Hepatocyte (in vitro differentiated cells): Measurements from ENCODE around the gene UNC119. TPM values are rescaled to one million over a fixed set of nuclear protein-coding genes. Genes with fewer than 3 reads are reported as not detected.
A peak's percentile ranks its signal among the peaks of the same experiment; 100 is the strongest.

Experiments
- DNase-seq: peaks from one replicate; pipeline ENCODE4 v3.0.0-alpha.2; 2016; ENCODE audit warnings: low spot score
- H2AFZ ChIP-seq: fragments of 200-600 bp; sonication (generic); 2 replicates; pipeline ENCODE4 v1.6.0; 2016; ENCODE audit warnings: antibody characterized with exemption, mild to moderate bottlenecking
- H3K27ac ChIP-seq: fragments of 200-600 bp; sonication (generic); 2 replicates; pipeline ENCODE4 v1.5.1; 2016; ENCODE audit warnings: mild to moderate bottlenecking
- H3K27me3 ChIP-seq: fragments of 200-600 bp; sonication (generic); 2 replicates; pipeline ENCODE4 v1.6.1; 2016
- H3K36me3 ChIP-seq: fragments of 200-600 bp; sonication (generic); replicated peaks from 2 replicates; pipeline ENCODE4 v1.5.1; 2016; ENCODE audit warnings: low read depth; ENCODE audit not compliant: insufficient read depth
- H3K4me1 ChIP-seq: fragments of 200-600 bp; sonication (generic); 2 replicates; pipeline ENCODE4 v1.5.1; 2016; ENCODE audit warnings: mild to moderate bottlenecking, moderate library complexity; ENCODE audit not compliant: insufficient read depth
- H3K4me2 ChIP-seq: fragments of 200-600 bp; sonication (generic); 2 replicates; pipeline ENCODE4 v1.6.0; 2016
- H3K4me3 ChIP-seq: fragments of 200-600 bp; sonication (generic); 2 replicates; pipeline ENCODE4 v1.5.1; 2016; ENCODE audit warnings: mild to moderate bottlenecking
- H3K79me2 ChIP-seq: fragments of 200-600 bp; sonication (generic); 2 replicates; pipeline ENCODE4 v1.6.0; 2017; ENCODE audit warnings: mild to moderate bottlenecking
- H3K9me2 ChIP-seq: fragments of 200-600 bp; sonication (generic); replicated peaks from 2 replicates; pipeline ENCODE4 v1.6.0; 2017; ENCODE audit warnings: mild to moderate bottlenecking; ENCODE audit not compliant: insufficient read depth
- H3K9me3 ChIP-seq: fragments of 200-600 bp; sonication (generic); 2 replicates; pipeline ENCODE4 v1.5.1; 2016; ENCODE audit warnings: low read depth, mild to moderate bottlenecking
- H4K20me1 ChIP-seq: fragments of 200-600 bp; sonication (generic); 2 replicates; pipeline ENCODE4 v1.6.0; 2016; ENCODE audit warnings: mild to moderate bottlenecking; ENCODE audit not compliant: insufficient read depth, poor library complexity, severe bottlenecking
- EZH2 ChIP-seq: fragments of 200-600 bp; sonication (generic); IDR thresholded peaks from 2 replicates; pipeline ENCODE4 v1.6.1; 2016; ENCODE audit warnings: antibody characterized with exemption, mild to moderate bottlenecking, borderline replicate concordance
- EZH2phosphoT487 ChIP-seq: fragments of 200-600 bp; sonication (generic); IDR thresholded peaks from one replicate; pipeline ENCODE4 v1.6.1; 2018; ENCODE audit warnings: antibody characterized with exemption, mild to moderate bottlenecking, low read depth, moderate library complexity; ENCODE audit not compliant: unreplicated experiment, severe bottlenecking
- WGBS: methylation state at CpG from one replicate; pipeline ENCODE4 v1.1.6; 2016; ENCODE audit warnings: low lambda C conversion rate; ENCODE audit errors: missing lambda C conversion rate; 5-methylcytosine and 5-hydroxymethylcytosine counted together
- polyA plus RNA-seq: library from polyadenylated mRNA; unstranded; fragments of >200 nt; fragmentation: Nextera tagmentation; extraction: Ambion mirVana; gene quantifications from 2 replicates; pipeline ENCODE4 v1.2.1, GENCODE V29; 2016
- total RNA-seq: library from RNA; depleted of rRNA; stranded (reverse); fragments of >200 nt; gene quantifications from 2 replicates; pipeline ENCODE4 v1.2.3, GENCODE V29; 2014
- TF ChIP-seq, protein P1 (sequence below): fragments of 200-600 bp; sonication (generic); IDR thresholded peaks from 2 replicates; pipeline ENCODE4 v1.5.1; 2016; ENCODE audit warnings: antibody characterized with exemption, mild to moderate bottlenecking; ENCODE audit not compliant: poor library complexity

Gene UNC119
- total and polyA plus RNA-seq, 2 experiments from 2014 or later = 68.1 to 87.6 TPM

DNA sequence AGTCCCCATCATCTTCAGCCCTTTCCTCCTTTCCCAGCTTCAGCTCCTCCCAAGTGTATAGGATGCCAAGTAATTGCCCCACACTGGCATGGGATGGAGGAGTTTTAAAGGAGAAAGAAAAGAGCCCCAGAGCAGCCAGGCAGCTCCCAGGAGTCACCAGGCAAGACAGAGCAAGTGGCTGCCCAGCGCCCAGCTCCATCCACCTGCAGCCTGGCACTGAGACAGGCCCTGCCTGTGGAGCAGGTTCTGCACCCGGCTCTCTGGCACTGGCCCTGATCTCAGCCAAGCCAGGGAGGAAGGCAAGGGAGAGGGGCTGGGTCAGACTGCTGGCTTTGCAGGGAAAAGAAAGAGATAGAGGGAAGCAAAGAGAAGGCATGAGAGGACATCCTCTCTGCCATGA lies 24.6 kb downstream of the UNC119 start:
- Histone ChIP-seq H3K27ac (no peak overlapping the region), H3K36me3 (no peaks in the 10 kb centered on the region), H3K9me3 (no peaks in the 10 kb centered on the region), H3K79me2 (no peaks in the 10 kb centered on the region), H3K27me3 (no peaks in the 10 kb centered on the region), H3K4me1 (peaks cover 20% of the 10 kb centered on the region), H3K9me2 (no peaks in the 10 kb centered on the region), H4K20me1 (no peaks in the 10 kb centered on the region), H2AFZ (no peak overlapping the region), H3K4me2 (no peak overlapping the region), H3K4me3 (no peak overlapping the region)
- TF ChIP-seq EZH2 = no peak
- DNase-seq = no peak
- 97% methylated on average over 2 of the region's 2 CpGs for WGBS

DNA sequence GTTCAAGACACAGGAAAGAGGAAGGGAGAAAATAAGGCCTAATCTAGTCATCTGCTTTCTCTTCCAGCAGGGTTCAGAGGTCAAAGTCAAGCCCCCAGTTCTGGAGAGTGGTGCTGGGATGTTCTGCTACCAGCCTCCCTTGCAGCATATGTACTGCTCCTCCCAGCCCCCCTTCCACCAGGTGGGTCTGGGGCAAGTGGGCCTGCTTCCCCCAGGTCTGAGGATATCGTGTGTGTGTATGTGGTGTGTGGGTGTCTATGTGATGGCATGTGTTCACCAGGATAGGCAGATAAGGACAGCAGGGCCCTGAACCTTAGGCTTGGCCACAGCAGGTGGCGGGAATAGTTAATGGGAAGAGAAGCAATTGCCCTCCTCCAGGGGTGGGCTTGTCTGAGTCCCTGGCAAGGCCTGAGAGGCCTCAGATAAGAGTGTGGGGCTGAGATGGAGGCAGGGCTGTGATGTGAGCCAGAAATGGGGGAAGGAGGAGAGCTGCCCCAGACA lies 25.2 kb downstream of the UNC119 start:
- no peaks in the 10 kb centered on the region for H3K36me3 ChIP-seq
- 84% methylated on average over 2 of the region's 2 CpGs for WGBS
- H3K4me2 ChIP-seq = no peak overlapping the region
- no peak for TF ChIP-seq EZH2phosphoT487
- TF ChIP-seq, protein P1, sequence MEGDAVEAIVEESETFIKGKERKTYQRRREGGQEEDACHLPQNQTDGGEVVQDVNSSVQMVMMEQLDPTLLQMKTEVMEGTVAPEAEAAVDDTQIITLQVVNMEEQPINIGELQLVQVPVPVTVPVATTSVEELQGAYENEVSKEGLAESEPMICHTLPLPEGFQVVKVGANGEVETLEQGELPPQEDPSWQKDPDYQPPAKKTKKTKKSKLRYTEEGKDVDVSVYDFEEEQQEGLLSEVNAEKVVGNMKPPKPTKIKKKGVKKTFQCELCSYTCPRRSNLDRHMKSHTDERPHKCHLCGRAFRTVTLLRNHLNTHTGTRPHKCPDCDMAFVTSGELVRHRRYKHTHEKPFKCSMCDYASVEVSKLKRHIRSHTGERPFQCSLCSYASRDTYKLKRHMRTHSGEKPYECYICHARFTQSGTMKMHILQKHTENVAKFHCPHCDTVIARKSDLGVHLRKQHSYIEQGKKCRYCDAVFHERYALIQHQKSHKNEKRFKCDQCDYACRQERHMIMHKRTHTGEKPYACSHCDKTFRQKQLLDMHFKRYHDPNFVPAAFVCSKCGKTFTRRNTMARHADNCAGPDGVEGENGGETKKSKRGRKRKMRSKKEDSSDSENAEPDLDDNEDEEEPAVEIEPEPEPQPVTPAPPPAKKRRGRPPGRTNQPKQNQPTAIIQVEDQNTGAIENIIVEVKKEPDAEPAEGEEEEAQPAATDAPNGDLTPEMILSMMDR = no peak
- no peak for TF ChIP-seq EZH2
- no peak overlapping the region for H3K27ac ChIP-seq
- H2AFZ ChIP-seq = no peak overlapping the region
- H3K27me3 ChIP-seq = no peaks in the 10 kb centered on the region
- no peaks in the 10 kb centered on the region for H3K9me3 ChIP-seq
- H3K4me3 ChIP-seq = no peak overlapping the region
- H3K4me1 ChIP-seq = peaks cover 20% of the 10 kb centered on the region
- H3K9me2 ChIP-seq = no peaks in the 10 kb centered on the region
- no peaks in the 10 kb centered on the region for H3K79me2 ChIP-seq
- H4K20me1 ChIP-seq = no peaks in the 10 kb centered on the region
- no peak for DNase-seq

DNA sequence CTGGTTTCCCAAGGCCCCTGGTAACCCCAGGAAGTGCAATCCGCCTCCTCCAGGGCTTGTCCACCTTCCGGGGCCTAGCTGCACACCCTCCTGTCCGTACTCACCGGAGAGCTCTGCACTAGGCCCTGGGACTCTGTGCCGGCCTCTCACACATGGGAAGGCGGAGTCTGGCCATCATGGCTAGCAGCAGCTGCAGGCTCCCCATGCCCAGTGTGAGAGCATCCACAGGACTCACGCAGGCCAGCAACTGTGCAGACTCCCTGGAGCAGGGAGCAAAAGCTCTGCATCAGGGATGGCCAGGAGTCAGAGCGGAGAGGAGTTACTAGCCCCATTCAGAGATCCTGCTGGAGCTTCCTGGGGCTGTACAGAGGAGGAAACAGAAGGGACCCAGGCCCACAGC lies 26.0 kb downstream of the UNC119 start:
- H3K36me3 ChIP-seq = no peaks in the 10 kb centered on the region
- no peak overlapping the region for H2AFZ ChIP-seq
- no peaks in the 10 kb centered on the region for H3K79me2 ChIP-seq
- no peaks in the 10 kb centered on the region for H3K9me2 ChIP-seq
- no peaks in the 10 kb centered on the region for H4K20me1 ChIP-seq
- 85% methylated on average over 8 of the region's 8 CpGs for WGBS
- no peak for DNase-seq
- H3K27me3 ChIP-seq = no peaks in the 10 kb centered on the region
- TF ChIP-seq EZH2 (no peak), EZH2phosphoT487 (no peak)
- TF ChIP-seq, protein P1 = no peak
- no peak overlapping the region for H3K27ac ChIP-seq
- no peaks in the 10 kb centered on the region for H3K9me3 ChIP-seq
- no peak overlapping the region for H3K4me3 ChIP-seq
- H3K4me1 ChIP-seq = peaks cover 20% of the 10 kb centered on the region
- H3K4me2 ChIP-seq = no peak overlapping the region

DNA sequence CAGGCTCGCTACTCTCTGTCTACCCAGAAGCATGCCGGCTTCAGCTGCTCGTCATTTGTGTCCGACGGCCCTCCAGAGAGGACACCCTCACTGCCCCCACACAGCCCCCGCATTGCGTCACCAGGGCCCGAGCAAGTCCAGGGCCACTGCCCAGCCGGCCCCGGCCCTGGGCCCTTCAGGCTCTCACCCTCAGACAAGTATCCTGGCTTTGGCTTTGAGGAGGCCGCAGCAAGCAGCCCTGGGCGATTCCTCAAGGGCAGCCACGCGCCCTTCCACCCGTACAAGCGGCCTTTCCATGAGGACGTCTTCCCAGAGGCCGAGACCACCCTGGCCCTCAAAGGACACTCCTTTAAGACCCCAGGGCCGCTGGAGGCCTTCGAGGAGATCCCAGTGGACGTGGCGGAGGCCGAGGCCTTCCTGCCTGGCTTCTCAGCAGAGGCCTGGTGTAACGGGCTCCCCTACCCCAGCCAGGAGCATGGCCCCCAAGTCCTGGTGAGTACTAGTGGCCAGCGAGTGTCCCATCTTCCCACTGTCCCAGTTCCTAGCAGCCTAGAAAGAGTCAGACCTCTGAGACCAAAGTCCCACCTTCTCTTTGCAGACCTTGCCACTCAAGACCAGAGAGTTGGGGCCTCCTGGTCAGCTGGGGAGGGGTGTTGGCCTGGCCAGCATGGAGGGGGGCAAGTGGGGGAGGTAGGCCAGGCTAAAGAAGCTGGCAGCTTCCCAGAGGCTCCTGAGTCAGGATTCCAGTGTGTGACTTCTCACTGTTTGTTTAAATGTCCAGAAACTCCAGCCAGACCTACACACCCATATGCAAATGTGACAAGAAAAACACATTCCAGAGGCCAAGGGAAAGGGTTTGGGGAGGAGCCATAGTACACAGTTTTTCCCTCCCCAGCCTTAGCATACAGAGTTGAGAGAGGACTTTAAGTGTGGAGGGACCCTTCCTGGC lies 27.7 kb downstream of the UNC119 start:
- Histone ChIP-seq H3K4me2 (peak overlapping the region; percentile 56), H3K4me1 (peaks cover 20% of the 10 kb centered on the region), H3K36me3 (no peaks in the 10 kb centered on the region), H4K20me1 (no peaks in the 10 kb centered on the region), H3K27me3 (no peaks in the 10 kb centered on the region), H3K9me2 (no peaks in the 10 kb centered on the region), H3K79me2 (no peaks in the 10 kb centered on the region), H3K27ac (peak overlapping the region; percentile 95), H3K4me3 (no peak overlapping the region), H3K9me3 (no peaks in the 10 kb centered on the region), H2AFZ (no peak overlapping the region)
- WGBS = 86% methylated on average over 25 of the region's 25 CpGs
- peak; percentile 88 for DNase-seq
- TF ChIP-seq, protein P1 = no peak
- no peak for TF ChIP-seq EZH2
